Fibroblast of lung (primary cell): Measurements from ENCODE around the gene GRK5. TPM values are rescaled to one million over a fixed set of nuclear protein-coding genes. Genes with fewer than 3 reads are reported as not detected.
"Not testable (repeated sequence)": the region's sequence is repeated elsewhere in the genome, so short reads cannot be mapped to it uniquely, and the experiment has no call there.

Experiments used
- DNase-seq, 2 donors: peaks; one replicate each; pipeline versions ENCODE4 v3.0.0 to v3.0.0-alpha.2; 2010; ENCODE audit warnings: low read depth in 2 of 2
- H2AFZ ChIP-seq: 2 replicates; pipeline ENCODE4 v1.5.1; 2012; ENCODE audit warnings: low read length, control low read depth, inconsistent platforms
- H3K27ac ChIP-seq: 2 replicates; pipeline ENCODE4 v1.5.1; 2011; ENCODE audit warnings: low read length, control low read depth; ENCODE audit not compliant: insufficient read depth
- H3K27me3 ChIP-seq: 2 replicates; pipeline ENCODE4 v1.5.1; 2011; ENCODE audit warnings: mild to moderate bottlenecking, low read length; ENCODE audit not compliant: control insufficient read depth, insufficient read depth
- H3K36me3 ChIP-seq: 2 replicates; pipeline ENCODE4 v1.5.1; 2011; ENCODE audit warnings: low read length; ENCODE audit not compliant: control insufficient read depth, insufficient read depth
- H3K4me1 ChIP-seq: 2 replicates; pipeline ENCODE4 v1.5.1; 2011; ENCODE audit warnings: low read length; ENCODE audit not compliant: control insufficient read depth, insufficient read depth; ENCODE audit errors: extremely low read depth
- H3K4me2 ChIP-seq: 2 replicates; pipeline ENCODE4 v1.5.1; 2011; ENCODE audit warnings: low read length, control low read depth; ENCODE audit not compliant: insufficient read depth; ENCODE audit errors: extremely low read depth
- H3K4me3 ChIP-seq, 4 experiments: fragments of 200-600 bp in 1 of 4; sonication (generic) in 1 of 4; replicated peaks in 1 of 4; 2 replicates each; pipeline ENCODE4 v1.5.1; 2011 to 2016; ENCODE audit warnings: low read length in 4 of 4, low read depth in 3 of 4, mild to moderate bottlenecking in 3 of 4, control low read depth in 2 of 4, inconsistent platforms in 1 of 4, mixed read lengths in 1 of 4; ENCODE audit not compliant: insufficient read depth in 1 of 4; ENCODE audit errors: control extremely low read depth in 1 of 4
- H3K79me2 ChIP-seq: 2 replicates; pipeline ENCODE4 v1.5.1; 2012; ENCODE audit warnings: mild to moderate bottlenecking, low read length, inconsistent platforms; ENCODE audit not compliant: control insufficient read depth, insufficient read depth
- H3K9ac ChIP-seq: 2 replicates; pipeline ENCODE4 v1.5.1; 2011; ENCODE audit warnings: mild to moderate bottlenecking, low read length, control low read depth; ENCODE audit not compliant: insufficient read depth
- H3K9me3 ChIP-seq: 2 replicates; pipeline ENCODE4 v1.5.1; 2012; ENCODE audit warnings: low read depth, low read length; ENCODE audit not compliant: control insufficient read depth, insufficient read depth
- H4K20me1 ChIP-seq: 2 replicates; pipeline ENCODE4 v1.5.1; 2011; ENCODE audit warnings: low read length; ENCODE audit not compliant: control insufficient read depth, insufficient read depth; ENCODE audit errors: extremely low read depth
- EZH2 ChIP-seq: IDR thresholded peaks from 2 replicates; pipeline ENCODE4 v1.5.1; 2012; ENCODE audit warnings: low read length, control low read depth, mild to moderate bottlenecking; ENCODE audit errors: missing control alignments
- polyA plus RNA-seq, 2 donors: library from polyadenylated mRNA; depleted of rRNA in 1 of 2; stranded (reverse) in 1 of 2; unstranded in 1 of 2; fragments of >200 nt; gene quantifications; 2 replicates each; pipeline ENCODE4 v1.2.1, GENCODE V29; 2011 to 2012; ENCODE audit warnings: missing spikeins in 1 of 2
- total RNA-seq: library from RNA; depleted of rRNA; stranded (reverse); fragments of >200 nt; gene quantifications from 2 replicates; pipeline ENCODE4 v1.2.1, GENCODE V29; 2014
- TF ChIP-seq, protein P1 (sequence below), 2 donors: IDR thresholded peaks in 1 of 2; conservative IDR thresholded peaks in 1 of 2; 1 replicate in 1 of 2; 2 replicates in 1 of 2; pipeline ENCODE4 v1.5.1; 2011 to 2012; ENCODE audit warnings: low read length in 2 of 2, control low read depth in 1 of 2, inconsistent platforms in 1 of 2, low read depth in 1 of 2, mild to moderate bottlenecking in 1 of 2

Gene GRK5
- total and polyA plus RNA-seq, 2 donors (not counting 1 experiment from before 2014, with no cell fraction given): 24.1 to 90.3 TPM

DNA sequence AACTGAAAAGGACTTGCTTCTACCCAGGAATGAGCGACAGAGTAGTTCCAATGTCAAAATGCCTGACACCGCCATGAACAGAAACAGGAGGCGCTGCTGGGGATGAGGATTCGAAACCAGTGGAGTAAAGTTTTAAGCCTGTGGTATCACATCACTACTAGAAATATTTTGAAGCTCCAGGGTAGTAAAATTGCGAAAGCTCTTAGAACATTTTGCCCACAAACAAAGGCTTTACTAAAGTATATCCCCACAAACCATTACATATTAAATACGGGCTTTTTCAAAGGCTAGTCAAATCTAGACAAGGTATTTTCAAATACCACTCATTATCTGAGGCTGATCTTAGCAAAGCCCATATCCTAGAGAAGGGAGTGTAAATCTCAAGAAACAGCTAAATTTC is 31.2 kb upstream of the GRK5 start:
- DNase-seq: peak in 1 of 2 donors; percentile 27
- H3K36me3 ChIP-seq: peaks cover 9% of the 10 kb centered on the region
- TF ChIP-seq, protein P1, sequence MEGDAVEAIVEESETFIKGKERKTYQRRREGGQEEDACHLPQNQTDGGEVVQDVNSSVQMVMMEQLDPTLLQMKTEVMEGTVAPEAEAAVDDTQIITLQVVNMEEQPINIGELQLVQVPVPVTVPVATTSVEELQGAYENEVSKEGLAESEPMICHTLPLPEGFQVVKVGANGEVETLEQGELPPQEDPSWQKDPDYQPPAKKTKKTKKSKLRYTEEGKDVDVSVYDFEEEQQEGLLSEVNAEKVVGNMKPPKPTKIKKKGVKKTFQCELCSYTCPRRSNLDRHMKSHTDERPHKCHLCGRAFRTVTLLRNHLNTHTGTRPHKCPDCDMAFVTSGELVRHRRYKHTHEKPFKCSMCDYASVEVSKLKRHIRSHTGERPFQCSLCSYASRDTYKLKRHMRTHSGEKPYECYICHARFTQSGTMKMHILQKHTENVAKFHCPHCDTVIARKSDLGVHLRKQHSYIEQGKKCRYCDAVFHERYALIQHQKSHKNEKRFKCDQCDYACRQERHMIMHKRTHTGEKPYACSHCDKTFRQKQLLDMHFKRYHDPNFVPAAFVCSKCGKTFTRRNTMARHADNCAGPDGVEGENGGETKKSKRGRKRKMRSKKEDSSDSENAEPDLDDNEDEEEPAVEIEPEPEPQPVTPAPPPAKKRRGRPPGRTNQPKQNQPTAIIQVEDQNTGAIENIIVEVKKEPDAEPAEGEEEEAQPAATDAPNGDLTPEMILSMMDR (conservative IDR thresholded peaks at IDR 0.05 in 1 of 2, IDR thresholded peaks at IDR 0.05 in 1 of 2; ENCODE audit: low read depth in 1 of 2, low read length in 2 of 2): no peak
- no peak for TF ChIP-seq EZH2
- no peak overlapping the region for H3K9ac ChIP-seq
- no peaks in the 10 kb centered on the region for H3K9me3 ChIP-seq
- peaks cover 40% of the 10 kb centered on the region for H3K79me2 ChIP-seq
- H4K20me1 ChIP-seq: no peaks in the 10 kb centered on the region
- no peaks in the 10 kb centered on the region for H3K27me3 ChIP-seq
- no peak overlapping the region for H2AFZ ChIP-seq
- no peak overlapping the region for H3K27ac ChIP-seq
- no peak overlapping the region for H3K4me2 ChIP-seq
- H3K4me1 ChIP-seq: peaks cover 6% of the 10 kb centered on the region
- H3K4me3 ChIP-seq: no peak overlapping the region

- peak overlapping the region; percentile 98 for H3K4me2 ChIP-seq
- H2AFZ ChIP-seq: peak overlapping the region; percentile 98
- H3K4me1 ChIP-seq: peaks cover 3% of the 10 kb centered on the region
- H3K9ac ChIP-seq: peak overlapping the region; percentile 96
- H3K9me3 ChIP-seq: no peaks in the 10 kb centered on the region
- TF ChIP-seq, protein P1 (conservative IDR thresholded peaks at IDR 0.05 in 1 of 2, IDR thresholded peaks at IDR 0.05 in 1 of 2; ENCODE audit: low read depth in 1 of 2, low read length in 2 of 2): no peak
- TF ChIP-seq EZH2: no peak
- no peak for DNase-seq
- H3K27me3 ChIP-seq: no peaks in the 10 kb centered on the region
- peaks cover 4% of the 10 kb centered on the region for H3K36me3 ChIP-seq
- peak overlapping the region; percentile 70 to 99 (median 76) for H3K4me3 ChIP-seq
- peak overlapping the region; percentile 93 for H3K27ac ChIP-seq
- peaks cover 38% of the 10 kb centered on the region for H3K79me2 ChIP-seq
- H4K20me1 ChIP-seq: no peaks in the 10 kb centered on the region
Observed at GRCh38 chr10:119177708-119178371, 29.5 kb upstream of the GRK5 start.

GRCh38 chr10:119178372-119179119 is 28.8 kb upstream of the GRK5 start, which contains the start of gene PRDX3:
Gene PRDX3, minus strand, starts transcription at chr10:119178812. Its CDS starts 22 bp downstream, at chr10:119178790.
- peak within 1 kb of the TSS; percentile 96 for H3K9ac ChIP-seq
- peak within 1 kb of the TSS; percentile 98 for H3K4me2 ChIP-seq
- H3K9me3 ChIP-seq: no peaks in the 10 kb centered on the region
- no peak for TF ChIP-seq EZH2
- TF ChIP-seq, protein P1 (conservative IDR thresholded peaks at IDR 0.05 in 1 of 2, IDR thresholded peaks at IDR 0.05 in 1 of 2; ENCODE audit: low read depth in 1 of 2, low read length in 2 of 2): no peak
- DNase-seq: peak; percentile 87 to 88
- peak within 1 kb of the TSS; percentile 70 to 99 (median 76) for H3K4me3 ChIP-seq
- peaks cover 38% of the 10 kb centered on the region for H3K79me2 ChIP-seq
- H3K4me1 ChIP-seq: peaks cover 3% of the 10 kb centered on the region
- peak within 1 kb of the TSS; percentile 93 for H3K27ac ChIP-seq
- H3K36me3 ChIP-seq: peaks cover 4% of the 10 kb centered on the region
- H4K20me1 ChIP-seq: no peaks in the 10 kb centered on the region
- no peaks in the 10 kb centered on the region for H3K27me3 ChIP-seq
- peak within 1 kb of the TSS; percentile 98 for H2AFZ ChIP-seq

DNA sequence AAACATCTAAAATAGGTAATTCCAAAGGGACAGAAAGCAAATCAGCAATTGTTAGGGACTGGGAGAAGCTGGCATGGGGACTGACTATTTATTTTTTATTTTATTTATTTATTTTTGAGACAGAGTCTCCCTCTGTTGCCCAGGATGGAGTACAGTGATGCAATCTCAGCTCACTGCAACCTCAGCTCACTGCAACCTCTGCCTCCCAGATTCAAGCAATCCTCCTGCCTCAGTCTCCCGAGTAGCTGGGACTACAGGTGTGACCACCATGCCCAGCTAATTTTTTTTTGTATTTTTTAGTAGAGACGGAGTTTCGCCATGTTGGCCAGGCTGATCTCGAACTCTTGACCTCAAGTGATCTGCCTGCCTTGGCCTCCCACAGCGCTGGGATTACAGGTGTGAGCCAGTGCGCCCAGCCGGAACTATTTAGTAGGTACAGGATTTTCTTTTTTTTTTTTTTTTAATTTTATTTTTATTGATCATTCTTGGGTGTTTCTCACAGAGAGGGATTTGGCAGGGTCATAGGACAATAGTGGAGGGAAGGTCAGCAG is 26.4 kb upstream of the GRK5 start:
- not testable (repeated sequence) for H3K4me2 ChIP-seq, H2AFZ ChIP-seq, DNase-seq, H3K9ac ChIP-seq, H3K9me3 ChIP-seq, H4K20me1 ChIP-seq, H3K4me1 ChIP-seq, H3K27ac ChIP-seq, H3K27me3 ChIP-seq, H3K4me3 ChIP-seq, H3K36me3 ChIP-seq
- H3K79me2 ChIP-seq: peaks cover 25% of the 10 kb centered on the region
